Measurements from ENCODE around the gene VWA5B1.
"Not testable (repeated sequence)": the region's sequence is repeated elsewhere in the genome, so short reads cannot be mapped to it uniquely, and the experiment has no call there.

VWA5B1 gene

DNA sequence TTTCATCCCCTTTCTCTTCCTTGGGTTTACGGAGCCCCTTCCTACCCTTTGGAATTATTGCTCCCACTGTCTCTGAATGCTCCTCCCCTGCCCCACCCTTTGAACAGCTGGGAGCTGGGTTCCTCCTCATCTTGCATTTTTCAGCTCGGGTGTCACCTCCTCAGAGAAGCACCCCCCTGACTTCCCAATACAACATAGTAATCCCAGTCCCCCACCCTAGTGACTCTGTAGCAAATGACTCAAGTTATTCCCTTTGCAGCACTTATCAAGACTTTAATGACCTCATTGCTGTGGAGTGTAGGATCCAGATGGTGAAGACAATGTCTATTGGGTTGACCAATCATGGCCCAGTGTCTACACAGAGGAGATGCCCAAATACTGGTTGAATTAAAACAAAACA, 8.9 kb upstream of the VWA5B1 start:
- DNase-seq = no peak

DNA sequence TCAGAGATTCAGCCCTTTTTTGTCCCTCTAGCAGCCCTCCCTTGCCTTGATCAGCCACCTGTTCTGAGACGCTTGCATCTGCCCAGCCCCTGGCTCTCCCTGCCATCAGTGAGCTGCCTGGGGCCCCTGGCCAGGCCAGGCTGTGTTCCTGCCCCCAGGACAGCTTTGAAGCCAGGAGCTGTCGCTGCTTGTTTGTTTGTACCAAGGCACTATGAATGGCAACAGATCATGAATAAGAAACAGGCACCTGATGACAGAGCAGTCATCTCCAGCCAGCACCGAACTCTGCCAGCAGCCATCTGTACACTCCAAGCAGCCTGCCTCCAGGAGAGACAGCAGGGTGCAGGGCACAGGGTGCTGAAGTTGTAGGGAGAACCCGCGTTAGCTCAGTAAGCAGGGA, 8.1 kb upstream of the VWA5B1 start:
- no peak for DNase-seq

DNA sequence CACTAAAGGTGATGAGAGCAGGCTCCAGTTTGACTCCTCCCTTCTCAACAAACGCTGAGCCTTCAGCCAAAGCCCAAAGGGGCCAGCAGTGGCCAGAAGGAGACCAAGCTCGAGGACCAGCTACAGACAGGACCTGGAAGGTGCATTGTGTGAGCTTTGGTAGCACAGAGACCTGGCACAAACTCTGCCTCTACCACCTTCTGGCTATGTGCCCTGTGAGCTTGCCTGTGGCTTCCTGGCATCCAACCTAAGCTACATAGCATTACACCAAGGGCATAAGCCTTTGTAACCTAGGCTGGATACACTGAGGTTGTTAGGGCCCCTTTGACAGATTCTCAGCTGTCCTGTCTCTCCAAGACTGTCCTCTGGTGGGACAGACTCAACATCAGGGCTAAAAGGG, 6.6 kb upstream of the VWA5B1 start:
- DNase-seq = no peak

DNA sequence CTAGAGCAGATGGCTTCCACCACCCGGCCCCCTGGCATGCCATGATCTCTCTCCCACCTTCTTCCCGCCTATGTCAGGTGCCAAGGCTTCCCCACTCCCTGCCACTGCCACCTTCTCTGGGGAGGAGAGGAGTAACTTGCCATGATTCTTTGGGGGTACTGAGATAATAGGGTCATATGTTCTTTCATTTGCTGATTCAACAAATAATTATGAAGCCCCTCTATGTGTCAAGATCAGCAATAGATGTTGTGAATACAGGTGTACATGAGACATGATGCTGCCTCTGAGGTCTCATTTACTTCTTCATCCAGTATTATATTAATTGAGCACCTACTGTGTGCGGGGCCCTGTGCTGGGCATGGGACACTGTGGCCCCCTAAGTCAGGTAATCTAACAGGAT, 6.0 kb upstream of the VWA5B1 start:
- DNase-seq = no peak

DNA sequence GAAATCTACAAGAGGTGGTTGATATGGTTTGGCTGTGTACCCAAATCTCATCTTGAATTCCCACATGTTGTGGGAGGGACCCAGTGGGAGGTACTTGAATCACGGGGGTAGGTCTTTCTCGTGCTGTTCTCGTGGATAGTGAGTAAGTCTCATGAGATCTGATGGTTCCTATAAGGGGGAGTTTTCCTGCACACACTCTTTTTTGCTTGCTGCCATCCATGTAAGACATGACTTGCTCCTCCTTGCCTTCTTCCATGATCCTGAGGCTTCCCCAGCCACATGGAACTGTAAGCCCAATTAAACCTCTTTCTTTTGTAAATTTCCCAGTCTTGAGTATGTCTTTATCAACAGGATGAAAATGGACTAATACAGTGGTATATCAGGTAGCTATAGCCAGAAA, 5.2 kb upstream of the VWA5B1 start:
- no peak for DNase-seq

DNA sequence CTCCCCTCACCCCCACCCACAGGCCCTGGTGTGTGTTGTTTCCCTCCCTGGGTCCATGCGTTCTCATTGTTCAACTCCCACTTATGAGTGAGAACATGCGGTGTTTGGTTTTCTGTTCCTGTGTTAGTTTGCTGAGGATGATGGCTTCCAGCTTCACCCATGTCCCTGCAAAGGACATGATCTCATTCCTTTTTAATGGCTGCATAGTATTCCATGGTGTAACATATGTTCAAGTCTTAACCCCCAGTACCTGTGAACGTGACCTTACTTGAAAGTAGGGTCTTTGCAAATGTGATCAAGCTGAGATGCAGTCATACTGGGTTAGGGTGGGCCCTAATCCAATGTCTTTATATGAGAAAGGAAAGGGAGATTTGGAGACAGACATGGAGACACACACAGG, 3.0 kb upstream of the VWA5B1 start:
- DNase-seq = not testable (repeated sequence)

DNA sequence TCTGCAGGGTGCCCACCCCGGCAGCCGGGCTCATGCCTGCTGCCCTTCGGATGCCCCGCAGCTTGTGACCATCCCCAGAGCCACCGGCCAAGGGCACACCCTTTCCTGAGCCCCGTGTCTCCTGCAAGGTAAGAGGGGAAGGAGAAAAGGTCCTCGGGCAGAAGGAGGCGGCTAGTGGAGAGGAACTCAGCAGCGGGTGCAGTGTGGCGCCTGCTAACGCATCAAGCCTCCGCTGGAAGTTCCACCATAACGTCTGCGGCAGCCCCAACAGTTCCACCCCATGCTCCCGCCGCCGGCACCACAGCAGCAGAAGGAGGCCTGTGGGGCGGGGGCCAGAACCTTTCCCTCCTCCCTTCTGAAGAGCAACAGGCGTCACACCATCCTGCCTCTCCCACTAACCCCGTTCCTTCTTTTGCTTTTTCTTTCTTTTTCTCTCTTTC, 990 bp downstream of the VWA5B1 start:
- DNase-seq = no peak

DNA sequence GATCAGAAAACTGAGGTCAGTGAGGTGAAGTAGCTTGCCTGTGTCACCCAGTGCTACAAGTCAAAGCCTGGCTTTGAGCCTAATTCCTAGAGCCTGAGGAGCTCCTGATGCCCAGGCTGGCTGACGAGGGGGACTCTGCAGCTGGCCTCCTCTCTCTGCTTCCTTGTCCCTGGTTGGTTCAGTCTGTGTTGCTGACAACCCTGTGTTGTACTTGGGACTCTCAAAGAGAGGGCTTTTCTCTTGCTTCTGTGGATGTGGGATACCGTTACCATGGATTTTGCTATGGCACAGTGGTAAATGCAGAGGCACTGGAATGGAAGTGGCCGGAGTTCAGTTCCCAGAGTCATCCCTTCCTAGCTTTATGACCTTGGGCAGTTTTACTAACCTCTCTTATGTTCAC, 8.0 kb downstream of the VWA5B1 start:
- no peak for DNase-seq

DNA sequence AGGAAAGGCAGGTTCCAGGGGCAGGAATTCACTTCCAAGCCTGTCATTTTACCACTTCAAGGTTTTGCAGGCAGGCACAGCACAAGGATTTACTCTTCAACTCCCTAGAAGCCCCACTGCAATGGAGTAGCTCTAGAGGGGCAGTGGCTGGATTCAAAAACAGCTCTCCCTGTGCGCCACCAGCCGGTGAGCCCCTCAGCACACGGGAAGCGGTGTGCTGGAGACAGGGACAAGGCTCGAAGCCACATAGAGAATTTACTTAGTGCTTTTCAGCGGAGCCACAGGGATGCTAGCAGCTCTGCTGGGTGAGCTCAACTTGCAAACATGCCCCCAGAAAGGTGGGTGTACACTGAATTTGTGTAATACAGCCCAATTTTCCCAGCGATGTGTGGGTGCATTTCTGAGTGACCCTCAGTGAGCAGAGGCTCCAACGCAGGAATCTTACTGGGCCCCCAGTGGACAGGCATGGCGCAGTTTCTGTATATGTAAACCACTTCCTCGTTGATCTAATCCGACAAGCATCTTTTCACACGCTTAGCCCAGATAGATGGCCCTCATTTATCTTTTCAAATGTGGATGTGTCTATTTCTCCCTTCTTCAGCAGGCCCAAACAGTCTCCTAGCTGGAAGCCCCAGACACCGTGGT, 10.9 kb downstream of the VWA5B1 start:
- DNase-seq = no peak

DNA sequence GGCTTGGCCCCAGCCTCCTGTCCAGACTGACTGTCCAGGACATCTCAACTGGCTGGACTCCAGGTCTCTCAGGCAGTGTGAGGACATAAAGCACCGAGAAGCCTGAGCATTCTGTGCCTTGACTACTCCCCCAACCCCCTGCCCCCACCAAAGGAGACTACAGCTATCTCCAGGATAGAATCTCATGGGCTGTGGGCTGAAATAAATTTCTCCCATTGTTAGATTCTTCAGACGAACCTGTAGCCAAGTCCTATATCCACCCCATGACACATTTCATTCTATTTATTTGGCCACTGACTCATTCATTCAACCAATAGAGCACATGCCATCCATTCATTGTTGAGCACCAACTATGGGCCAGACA, 11.4 kb downstream of the VWA5B1 start:
- DNase-seq = no peak

DNA sequence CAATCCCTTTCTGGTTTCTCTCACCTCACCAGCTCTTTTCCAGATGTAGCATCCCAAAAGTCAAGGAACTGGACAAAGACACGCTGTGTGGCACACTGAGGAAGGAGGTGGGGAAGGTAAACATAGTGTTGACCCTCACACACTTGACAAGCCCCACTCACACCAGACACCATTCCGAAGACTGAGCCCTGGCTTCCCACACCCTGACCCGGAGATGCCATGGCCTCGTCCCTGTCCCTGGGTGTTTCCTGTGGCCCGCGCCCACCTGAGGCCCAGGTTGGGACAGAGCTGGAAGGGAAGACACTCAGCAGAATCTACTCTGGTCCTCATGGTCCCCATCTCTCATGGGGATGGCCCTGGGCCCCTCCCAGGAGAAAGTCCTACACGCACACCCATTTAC, 16.4 kb downstream of the VWA5B1 start:
- no peak for DNase-seq

DNA sequence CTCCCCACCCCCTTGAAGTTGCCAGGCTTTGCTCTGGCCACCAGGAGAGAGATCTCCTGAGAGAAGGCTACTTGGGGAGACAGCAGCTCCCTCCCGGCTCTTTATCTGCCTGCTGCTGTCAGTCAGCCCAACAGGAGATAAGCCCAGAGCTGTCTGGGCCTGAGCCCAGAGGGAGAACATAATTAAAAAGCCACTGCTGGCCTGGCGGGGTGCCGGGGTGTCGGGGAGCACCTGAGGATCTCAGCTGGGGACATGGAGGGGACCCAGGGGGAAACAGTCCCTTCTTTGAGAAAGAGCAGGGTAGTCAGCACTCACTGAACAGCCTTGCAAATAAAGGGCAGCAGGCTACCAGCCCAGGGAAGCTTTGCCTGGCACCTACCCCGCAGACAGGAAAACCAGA, 17.9 kb downstream of the VWA5B1 start:
- no peak for DNase-seq

DNA sequence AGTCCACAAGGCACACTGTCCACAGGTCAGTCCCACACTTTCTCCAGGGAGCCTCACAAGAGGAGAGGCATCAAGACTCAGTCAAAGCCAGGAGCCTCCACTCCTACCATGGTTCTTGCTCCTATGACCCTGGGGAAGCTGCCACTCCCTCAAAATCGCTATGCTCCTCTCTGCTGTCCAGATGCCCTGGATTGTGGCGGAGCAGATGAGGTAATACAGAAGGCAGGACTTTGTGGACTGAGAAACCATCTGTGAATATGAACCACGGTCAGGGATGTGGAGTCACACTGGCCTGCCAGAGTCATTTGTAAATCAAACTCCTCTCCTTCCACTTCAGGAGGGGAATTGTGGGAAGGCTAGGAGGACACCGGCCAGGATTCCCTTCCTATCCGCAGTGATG, 20.6 kb downstream of the VWA5B1 start:
- no peak for DNase-seq

DNA sequence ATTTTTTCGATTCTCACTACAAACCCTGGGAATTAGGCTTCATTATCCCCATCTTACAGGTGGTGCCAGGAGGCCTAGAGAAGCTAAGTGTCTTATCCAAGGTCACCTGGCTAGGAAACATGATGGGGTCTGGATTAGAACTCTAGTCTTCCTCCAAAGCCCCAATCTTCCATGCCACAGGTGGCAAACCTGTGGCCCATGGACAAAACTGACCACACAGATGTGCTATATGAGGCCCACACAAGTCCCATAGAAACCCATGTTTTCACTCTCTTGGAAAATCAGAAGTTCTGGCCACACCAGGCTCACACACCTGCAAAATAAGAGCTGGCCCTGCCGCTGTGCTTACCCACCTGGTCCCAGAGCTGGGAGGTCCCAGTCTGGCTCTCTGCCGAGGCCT, 21.6 kb downstream of the VWA5B1 start:
- no peak for DNase-seq

DNA sequence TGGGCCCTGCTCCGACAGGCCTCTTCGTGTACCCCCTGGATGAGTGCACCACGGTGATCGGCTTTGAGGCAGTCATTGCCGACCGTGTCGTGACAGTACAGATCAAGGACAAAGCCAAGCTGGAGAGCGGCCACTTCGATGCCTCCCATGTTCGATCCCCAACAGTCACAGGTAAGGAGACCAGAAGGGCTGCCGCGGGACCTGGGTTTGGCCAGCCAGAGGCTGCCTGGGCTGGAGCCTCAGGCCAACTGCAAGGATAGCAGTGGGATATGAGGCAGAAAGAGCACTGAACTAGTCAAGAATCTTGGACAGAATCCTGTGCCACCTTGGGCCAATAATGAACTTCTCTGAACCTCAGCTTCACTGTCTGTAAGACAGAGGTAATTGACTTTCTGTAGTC, 22.1 kb downstream of the VWA5B1 start:
- DNase-seq = no peak

DNA sequence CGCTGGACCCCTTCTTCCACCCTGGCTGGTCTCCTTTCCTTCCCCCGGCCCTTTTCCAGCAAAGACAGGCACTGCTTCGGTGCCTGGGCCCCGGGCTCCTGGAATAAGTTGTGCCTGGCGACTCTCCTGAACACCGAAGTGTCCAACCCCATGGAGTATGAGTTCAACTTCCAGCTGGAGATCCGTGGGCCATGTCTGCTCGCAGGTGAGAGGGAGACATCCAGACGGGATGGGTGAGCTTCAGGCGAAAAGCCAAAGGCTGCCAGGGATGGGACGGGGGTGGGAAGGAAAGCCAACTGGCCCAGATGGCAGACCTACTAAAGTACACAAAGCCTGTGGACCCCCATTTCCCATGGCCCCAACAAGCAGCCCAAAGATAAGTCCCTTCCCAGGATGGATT, 26.8 kb downstream of the VWA5B1 start:
- DNase-seq = no peak

DNA sequence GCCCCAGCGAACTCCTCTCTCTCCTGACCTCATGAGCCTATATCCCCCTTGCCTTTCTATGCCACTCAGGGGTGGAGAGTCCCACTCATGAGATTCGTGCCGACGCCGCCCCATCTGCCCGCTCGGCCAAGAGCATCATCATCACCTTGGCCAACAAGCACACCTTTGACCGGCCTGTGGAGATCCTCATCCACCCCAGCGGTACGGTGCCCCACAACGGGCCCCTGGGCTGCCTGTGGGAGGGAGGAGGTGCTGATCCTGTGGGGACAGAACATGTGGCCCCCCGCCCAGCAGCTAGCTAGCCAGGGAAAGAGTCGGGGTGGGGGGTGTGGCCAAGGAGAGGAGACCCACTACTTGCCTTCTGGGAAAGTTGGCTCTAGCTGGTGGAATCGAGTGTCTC, 27.8 kb downstream of the VWA5B1 start:
- DNase-seq = no peak

DNA sequence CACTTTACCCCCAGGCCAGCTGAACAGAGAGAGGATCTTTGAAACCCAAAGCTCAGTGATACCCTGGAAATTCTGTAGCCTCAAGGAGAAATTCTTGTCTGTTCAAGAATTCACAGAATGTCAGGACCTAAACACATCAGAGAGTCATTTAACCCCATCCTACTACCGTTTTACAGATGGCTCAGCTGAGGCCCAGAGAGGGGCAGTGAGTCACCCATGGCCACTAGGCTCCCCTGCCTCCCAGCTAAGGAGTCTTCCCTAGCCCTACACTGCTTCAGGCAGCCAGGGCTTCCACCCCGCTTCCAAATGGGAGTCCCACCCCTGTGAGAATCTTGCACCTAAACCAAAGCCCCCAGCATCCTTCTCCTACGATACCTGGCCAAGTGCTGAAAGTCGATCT, 28.3 kb downstream of the VWA5B1 start:
- DNase-seq = no peak

DNA sequence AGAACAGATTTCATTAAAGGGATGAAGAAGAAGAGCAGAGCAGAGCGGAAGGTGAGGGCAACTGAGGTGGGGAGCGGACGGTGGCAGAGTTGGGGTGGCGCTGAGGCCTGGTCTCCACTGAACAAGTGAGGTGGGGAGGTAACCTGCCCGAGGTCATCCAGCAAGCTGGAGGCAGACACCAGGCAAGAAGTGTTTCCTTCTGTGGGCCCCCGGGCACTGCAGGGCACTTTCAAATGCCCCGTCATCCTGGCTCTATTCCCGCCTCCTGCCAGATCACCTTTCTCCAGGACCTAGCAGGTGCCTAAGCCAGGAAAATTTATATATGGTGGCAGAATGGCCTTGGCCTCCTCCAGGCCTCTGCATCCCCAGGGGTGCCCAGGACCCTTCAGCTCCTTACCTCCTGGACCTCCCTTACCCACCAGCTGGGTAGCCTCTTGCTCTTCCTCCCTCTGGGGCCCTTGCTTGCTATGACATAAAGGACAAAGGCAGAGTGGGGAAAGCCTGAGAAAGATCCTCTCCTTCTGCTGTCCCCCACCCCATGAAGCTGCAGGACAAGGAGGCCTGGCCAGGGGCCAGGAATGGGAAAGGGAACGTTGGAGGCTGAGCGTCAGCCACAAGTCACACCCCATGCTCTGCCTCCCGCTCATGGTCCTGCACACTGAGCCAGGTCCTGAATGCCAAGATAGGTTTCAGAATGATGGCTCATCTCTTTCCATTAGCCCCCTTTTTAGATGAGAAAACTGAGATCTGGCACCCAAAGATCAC, 29.0 kb downstream of the VWA5B1 start:
- DNase-seq = no peak

DNA sequence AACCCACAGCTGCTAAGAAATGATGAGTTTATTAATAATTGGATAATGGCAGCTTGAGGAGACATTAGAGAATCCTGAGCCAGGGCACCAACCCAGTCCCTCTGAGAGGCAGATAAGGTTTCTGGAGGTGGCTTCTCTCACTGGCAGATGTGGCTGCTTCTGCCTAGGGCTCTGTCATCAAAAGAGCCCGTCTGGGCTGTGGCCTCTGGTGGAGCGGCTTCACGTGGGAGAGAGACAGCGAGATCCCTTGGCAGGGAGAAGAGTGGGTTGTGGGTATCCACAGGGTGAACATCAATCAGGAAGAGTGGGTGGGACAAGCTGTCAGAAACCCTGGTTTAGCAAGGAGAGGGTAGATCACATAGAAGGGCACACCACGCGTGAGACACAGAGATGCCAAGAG, 30.0 kb downstream of the VWA5B1 start:
- DNase-seq = no peak

DNA sequence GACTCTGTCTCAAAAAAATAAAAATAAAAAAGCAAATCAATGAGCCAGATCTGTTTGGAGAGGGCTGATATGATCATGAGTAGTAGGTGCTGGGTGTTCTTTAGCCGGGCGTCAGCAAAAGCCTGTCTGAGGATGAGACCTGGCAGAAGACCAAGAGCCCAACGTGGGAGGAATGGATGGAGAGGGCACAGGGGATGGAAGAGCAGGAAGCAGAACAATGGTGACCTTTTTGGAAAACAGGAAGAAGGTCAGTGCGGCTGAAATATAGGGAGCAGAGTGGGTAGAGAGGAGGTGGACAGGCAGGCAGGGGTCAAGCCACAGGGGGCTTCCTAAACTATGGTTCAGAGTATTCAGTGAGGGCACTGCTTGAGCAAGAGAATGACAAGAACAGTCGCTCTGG, 30.9 kb downstream of the VWA5B1 start:
- no peak for DNase-seq

DNA sequence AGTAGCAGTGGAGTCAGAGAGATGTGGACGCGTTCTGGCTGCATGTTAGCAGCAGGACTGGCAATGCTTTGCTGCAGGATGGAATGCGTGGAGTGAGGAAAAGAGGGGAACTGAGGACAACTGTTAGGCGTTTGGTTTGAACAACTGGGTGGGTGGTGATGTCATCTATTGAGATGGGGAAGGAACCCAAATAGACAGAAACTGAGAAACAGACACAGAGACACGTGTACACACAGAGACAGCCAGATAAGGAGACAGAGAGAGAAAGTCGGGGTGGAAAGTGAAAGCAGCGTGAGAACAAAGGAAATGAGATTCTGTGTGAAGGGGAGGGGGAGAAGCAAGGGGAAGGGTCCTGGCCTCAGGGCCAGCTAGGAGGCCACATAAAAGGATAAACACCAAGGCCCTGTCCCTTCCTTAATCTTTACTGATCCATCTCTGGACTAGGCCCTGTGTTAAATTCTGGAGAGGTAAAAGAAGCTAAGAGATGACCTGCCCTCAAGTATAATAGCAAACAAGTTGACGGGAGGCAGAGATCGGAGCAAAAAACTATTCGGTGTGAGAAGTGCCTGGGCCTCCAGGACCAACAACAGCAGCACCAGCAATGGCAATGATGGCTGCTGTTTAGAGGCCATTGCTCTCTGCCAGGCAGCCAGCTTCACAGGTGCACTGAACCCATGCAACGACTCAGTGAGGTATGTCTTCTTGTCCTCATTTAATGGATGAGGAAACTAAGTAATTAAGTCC, 31.6 kb downstream of the VWA5B1 start:
- no peak for DNase-seq

DNA sequence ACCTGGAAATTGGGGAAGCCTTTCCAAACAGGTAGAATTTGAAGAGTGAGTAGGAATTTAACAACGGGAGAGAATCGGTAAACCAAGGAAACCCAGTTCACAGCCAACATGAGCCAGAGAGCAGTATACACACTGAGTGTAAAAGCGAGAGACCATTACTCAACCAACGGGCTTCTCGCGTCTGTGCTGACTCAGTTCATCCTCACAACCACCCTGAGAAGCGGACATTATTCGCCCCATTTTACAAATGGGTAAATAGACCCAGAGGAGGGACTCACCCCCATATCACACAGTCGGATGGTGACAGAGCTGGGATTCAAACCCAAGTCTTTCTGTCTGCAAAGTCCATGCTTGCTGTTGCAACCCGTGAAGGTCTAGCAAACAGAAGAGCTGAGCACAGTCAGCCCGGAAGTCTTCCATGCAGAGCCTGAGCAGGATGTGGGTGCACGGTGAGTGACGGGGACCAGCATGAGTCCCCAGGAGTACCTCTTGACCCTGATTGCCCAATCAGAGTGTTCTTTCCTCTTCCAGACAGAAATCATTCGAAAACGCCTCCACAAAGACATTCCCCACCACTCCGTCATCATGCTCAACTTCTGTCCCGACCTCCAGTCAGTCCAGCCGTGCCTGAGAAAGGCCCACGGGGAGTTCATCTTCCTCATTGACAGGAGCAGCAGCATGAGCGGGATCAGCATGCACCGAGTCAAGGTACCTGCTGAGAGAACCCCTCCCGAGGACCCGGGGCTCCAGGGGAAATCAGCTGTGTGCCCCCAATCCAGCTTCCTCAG, 32.3 kb downstream of the VWA5B1 start:
- no peak for DNase-seq

DNA sequence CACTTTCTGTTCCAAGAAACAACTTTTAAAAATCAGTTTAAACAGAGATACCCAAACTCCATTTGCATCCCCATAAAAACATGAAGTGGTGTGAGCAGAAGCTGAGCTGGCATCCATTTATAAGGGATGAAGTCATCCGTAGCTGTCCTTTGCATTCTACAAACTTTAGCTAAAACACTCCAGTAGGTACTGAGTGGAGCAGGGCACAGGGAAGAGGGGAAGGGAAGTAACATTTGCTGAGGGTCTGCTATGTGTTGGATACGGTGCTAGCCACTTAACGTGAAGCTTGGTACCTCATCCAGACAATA, 32.9 kb downstream of the VWA5B1 start:
- DNase-seq = no peak

Measured in NCI-H2107 (cell line).